ENCODE measurements around the gene ENKD1.
A peak's percentile ranks its signal among the peaks of the same experiment; 100 is the strongest.

The ENKD1 gene

GRCh38 chr16:67668495-67669157 is 2.1 kb upstream of the ENKD1 start:
- no peak overlapping the region for H3K4me3 ChIP-seq (ENCODE audit: low read depth, low read length)
- in situ Hi-C loops (cut with HindIII; ENCODE audit: low sequenced_read_pairs): no loop called here
- DNase-seq (ENCODE audit: low read depth, low spot score): no peak
- no peak for TF ChIP-seq CTCF (IDR thresholded peaks at IDR 0.05; ENCODE audit: low read depth, low read length)

- no peak overlapping the region for H3K4me3 ChIP-seq (ENCODE audit: low read depth, low read length)
- in situ Hi-C loops (cut with HindIII; ENCODE audit: low sequenced_read_pairs): no loop called here
- peak; percentile 94 for TF ChIP-seq CTCF (IDR thresholded peaks at IDR 0.05; ENCODE audit: low read depth, low read length)
- DNase-seq (ENCODE audit: low read depth, low spot score): peak; percentile 90
Observed at GRCh38 chr16:67667817-67668494, 1.4 kb upstream of the ENKD1 start.

- in situ Hi-C loops (cut with HindIII; ENCODE audit: low sequenced_read_pairs): no loop called here
- DNase-seq (ENCODE audit: low read depth, low spot score): no peak
- no peak for TF ChIP-seq CTCF (IDR thresholded peaks at IDR 0.05; ENCODE audit: low read depth, low read length)
- H3K4me3 ChIP-seq (ENCODE audit: low read depth, low read length): peak overlapping the region; percentile 61
Observed at GRCh38 chr16:67667453-67667816, 885 bp upstream of the ENKD1 start.

GRCh38 chr16:67666032-67666551 is 458 bp downstream of the ENKD1 start:
- H3K4me3 ChIP-seq (ENCODE audit: low read depth, low read length): peak overlapping the region; percentile 61
- no peak for TF ChIP-seq CTCF (IDR thresholded peaks at IDR 0.05; ENCODE audit: low read depth, low read length)
- in situ Hi-C loops (cut with HindIII; ENCODE audit: low sequenced_read_pairs): no loop called here
- no peak for DNase-seq (ENCODE audit: low read depth, low spot score)

GRCh38 chr16:67665598-67665997 is 952 bp downstream of the ENKD1 start:
- no peak for DNase-seq (ENCODE audit: low read depth, low spot score)
- peak overlapping the region; percentile 61 for H3K4me3 ChIP-seq (ENCODE audit: low read depth, low read length)
- in situ Hi-C loops (cut with HindIII; ENCODE audit: low sequenced_read_pairs): no loop called here
- TF ChIP-seq CTCF (IDR thresholded peaks at IDR 0.05; ENCODE audit: low read depth, low read length): no peak

GRCh38 chr16:67664871-67665270 is 1.7 kb downstream of the ENKD1 start:
- no peak overlapping the region for H3K4me3 ChIP-seq (ENCODE audit: low read depth, low read length)
- no peak for TF ChIP-seq CTCF (IDR thresholded peaks at IDR 0.05; ENCODE audit: low read depth, low read length)
- in situ Hi-C loops (cut with HindIII; ENCODE audit: low sequenced_read_pairs): no loop called here
- DNase-seq (ENCODE audit: low read depth, low spot score): no peak

Measured in astrocyte of the spinal cord (primary cell).